ENCODE measurements around the gene LGMN. TPM values are rescaled to one million over a fixed set of nuclear protein-coding genes. Genes with fewer than 3 reads are reported as not detected.
A peak's percentile ranks its signal among the peaks of the same experiment; 100 is the strongest.

LGMN gene
- polyA plus RNA-seq, 1 of the 3 experiments (the other 2 are of a cell fraction): 76.3 TPM

- H3K9ac ChIP-seq: no peak overlapping the region
- no peaks in the 10 kb centered on the region for H3K9me2 ChIP-seq
- no peaks in the 10 kb centered on the region for H3K27me3 ChIP-seq (ENCODE audit: insufficient read depth)
- H3K4me2 ChIP-seq: no peak overlapping the region
- no peaks in the 10 kb centered on the region for H3K9me3 ChIP-seq
- no peak overlapping the region for H3K4me3 ChIP-seq (ENCODE audit: low read depth in 2 of 2, low read length in 1 of 2)
- no peaks in the 10 kb centered on the region for H3F3A ChIP-seq (replicated peaks; ENCODE audit: insufficient read depth)
- no peak overlapping the region for H2AFZ ChIP-seq (ENCODE audit: low read depth)
- no peaks in the 10 kb centered on the region; a peak in 1 of 4 replicates for H3K4me1 ChIP-seq (ENCODE audit: control insufficient read depth in 1 of 2, insufficient read depth in 2 of 2, low read depth in 1 of 2, low read length in 1 of 2)
- peaks cover 0 to 4% of the 10 kb centered on the region in 2 experiments for H3K36me3 ChIP-seq (replicated peaks in 1 of 2; ENCODE audit: control insufficient read depth in 1 of 2, insufficient read depth in 2 of 2, low read length in 1 of 2)
- H3K79me2 ChIP-seq (ENCODE audit: insufficient read depth): no peaks in the 10 kb centered on the region
- no peak for DNase-seq
- TF ChIP-seq FOXM1 (IDR thresholded peaks at IDR 0.05; ENCODE audit: low read depth): no peak
- TF ChIP-seq FOSL2 (IDR thresholded peaks at IDR 0.05; ENCODE audit: borderline replicate concordance, low read depth): no peak
- no peak for TF ChIP-seq GATA2 (CRISPR knock-in tag; IDR thresholded peaks at IDR 0.05)
- TF ChIP-seq MAX (IDR thresholded peaks at IDR 0.05; ENCODE audit: low read depth): no peak
- no peak for TF ChIP-seq TAF1 (IDR thresholded peaks at IDR 0.05; ENCODE audit: borderline replicate concordance, low read depth, low read length)
- no peak for TF ChIP-seq YY1 (IDR thresholded peaks at IDR 0.05; ENCODE audit: low read depth)
- TF ChIP-seq IRF3 (IDR thresholded peaks at IDR 0.05; ENCODE audit: low read depth, low read length): no peak
- peak; percentile 38; the same call in 1 of the 2 replicates for TF ChIP-seq REST (IDR thresholded peaks at IDR 0.05; ENCODE audit: low read depth, low read length)
- no peak for TF ChIP-seq MXI1 (IDR thresholded peaks at IDR 0.05; ENCODE audit: low read depth, low read length)
- H4K20me1 ChIP-seq (ENCODE audit: insufficient read depth): no peaks in the 10 kb centered on the region
- ChIA-PET CTCF (interaction anchor here (3.0 to 4.9 kb wide), 2 partner anchors 10 to 16 kb away, joined by 12 to 21 read pairs; no protein-coding TSS in a partner anchor), POLR2A (no interaction called here)
- H3K27ac ChIP-seq (ENCODE audit: low read depth in 2 of 2, low read length in 1 of 2): no peak overlapping the region
- WGBS (ENCODE audit: low lambda C conversion rate): 64% methylated on average over 7 of the region's 9 CpGs
These were observed 77.6 kb downstream of the LGMN start for GRCh38 chr14:92670643-92671366.

- no peaks in the 10 kb centered on the region for H3K9me2 ChIP-seq
- H4K20me1 ChIP-seq (ENCODE audit: insufficient read depth): no peaks in the 10 kb centered on the region
- H3K4me3 ChIP-seq (ENCODE audit: low read depth in 2 of 2, low read length in 1 of 2): no peak overlapping the region
- no peaks in the 10 kb centered on the region; a peak in 1 of 4 replicates for H3K4me1 ChIP-seq (ENCODE audit: control insufficient read depth in 1 of 2, insufficient read depth in 2 of 2, low read depth in 1 of 2, low read length in 1 of 2)
- no peaks in the 10 kb centered on the region for H3F3A ChIP-seq (replicated peaks; ENCODE audit: insufficient read depth)
- H3K4me2 ChIP-seq: no peak overlapping the region
- H2AFZ ChIP-seq (ENCODE audit: low read depth): no peak overlapping the region
- no peaks in the 10 kb centered on the region for H3K79me2 ChIP-seq (ENCODE audit: insufficient read depth)
- no peak overlapping the region for H3K27ac ChIP-seq (ENCODE audit: low read depth in 2 of 2, low read length in 1 of 2)
- peak; percentile 52 for DNase-seq
- no peaks in the 10 kb centered on the region for H3K9me3 ChIP-seq
- 45% methylated on average over 4 of the region's 4 CpGs for WGBS (ENCODE audit: low lambda C conversion rate)
- H3K27me3 ChIP-seq (ENCODE audit: insufficient read depth): no peaks in the 10 kb centered on the region
- ChIA-PET POLR2A (interaction anchor here (0.7 kb wide), 1 partner anchor 41 kb away, joined by 3 read pairs; no protein-coding TSS in a partner anchor), CTCF (interaction anchor here (3.0 to 4.9 kb wide), 2 partner anchors 11 to 16 kb away, joined by 12 to 21 read pairs; no protein-coding TSS in a partner anchor)
- H3K36me3 ChIP-seq (replicated peaks in 1 of 2; ENCODE audit: control insufficient read depth in 1 of 2, insufficient read depth in 2 of 2, low read length in 1 of 2): peaks cover 0 to 4% of the 10 kb centered on the region in 2 experiments
- H3K9ac ChIP-seq: no peak overlapping the region
- TF ChIP-seq MEF2A (IDR thresholded peaks at IDR 0.05; ENCODE audit: borderline replicate concordance, low read depth): no peak
- TF ChIP-seq ELF1 (IDR thresholded peaks at IDR 0.05): no peak; the same call in 1 of the 2 replicates
- no peak for TF ChIP-seq REST (IDR thresholded peaks at IDR 0.05; ENCODE audit: low read depth, low read length)
- TF ChIP-seq FOXM1 (IDR thresholded peaks at IDR 0.05; ENCODE audit: low read depth): no peak
- peak; percentile 37; the same call in 1 of the 2 replicates for TF ChIP-seq POLR2AphosphoS5 (IDR thresholded peaks at IDR 0.05; ENCODE audit: low read depth, low read length)
- TF ChIP-seq CTCF (IDR thresholded peaks at IDR 0.05): peak; percentile 16; the same call in 1 of the 2 replicates
These were observed 78.3 kb downstream of the LGMN start for GRCh38 chr14:92670160-92670559.
